Fibroblast of the aortic adventitia (primary cell): Measurements from ENCODE around the gene DENND5A. TPM values are rescaled to one million over a fixed set of nuclear protein-coding genes. Genes with fewer than 3 reads are reported as not detected.

Experiments used
- DNase-seq: peaks from one replicate; pipeline ENCODE4 v3.0.0-alpha.2; 2010; ENCODE audit warnings: low read depth
- H3K4me3 ChIP-seq: 2 replicates; pipeline ENCODE4 v1.5.1; 2011; ENCODE audit warnings: low read depth, mild to moderate bottlenecking, control low read depth, low read length, moderate library complexity
- small RNA-seq: library from RNA; depleted of rRNA; stranded (forward); fragments of <200 nt; gene quantifications from one replicate; pipeline ENCODE3, GENCODE V24; 2012
- total RNA-seq: library from RNA; depleted of rRNA; stranded (reverse); fragments of >200 nt; gene quantifications from 2 replicates; pipeline ENCODE4 v1.2.3, GENCODE V29; 2012; ENCODE audit warnings: low replicate concordance
- TF ChIP-seq, protein P1 (sequence below): IDR thresholded peaks from 2 replicates; pipeline ENCODE4 v1.5.1; 2011; ENCODE audit warnings: mild to moderate bottlenecking, low read length, control low read depth, inconsistent platforms; ENCODE audit not compliant: insufficient read depth

DENND5A gene
- total RNA-seq, 1 donor: 105 TPM

DNA sequence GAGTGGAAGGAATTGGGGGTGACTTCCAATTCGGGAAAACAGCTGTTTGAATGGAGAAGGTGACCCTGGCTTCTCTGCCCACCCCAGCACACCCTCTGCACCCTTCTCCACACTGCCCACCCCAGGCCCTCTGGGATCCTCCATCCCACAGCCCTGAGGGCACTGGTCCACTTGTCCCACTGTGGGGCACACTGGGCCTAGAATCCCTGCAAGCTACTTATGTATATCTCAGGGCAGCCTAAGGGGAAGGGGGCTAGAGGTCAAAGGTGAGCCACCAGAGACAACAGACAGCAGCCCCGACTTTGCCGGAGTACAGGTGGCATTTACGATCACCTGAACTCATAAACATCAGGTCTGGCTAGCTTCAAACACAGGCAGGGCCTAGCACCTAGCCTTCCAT, 173.1 kb downstream of the DENND5A start:
- no peak for DNase-seq
- TF ChIP-seq, protein P1, sequence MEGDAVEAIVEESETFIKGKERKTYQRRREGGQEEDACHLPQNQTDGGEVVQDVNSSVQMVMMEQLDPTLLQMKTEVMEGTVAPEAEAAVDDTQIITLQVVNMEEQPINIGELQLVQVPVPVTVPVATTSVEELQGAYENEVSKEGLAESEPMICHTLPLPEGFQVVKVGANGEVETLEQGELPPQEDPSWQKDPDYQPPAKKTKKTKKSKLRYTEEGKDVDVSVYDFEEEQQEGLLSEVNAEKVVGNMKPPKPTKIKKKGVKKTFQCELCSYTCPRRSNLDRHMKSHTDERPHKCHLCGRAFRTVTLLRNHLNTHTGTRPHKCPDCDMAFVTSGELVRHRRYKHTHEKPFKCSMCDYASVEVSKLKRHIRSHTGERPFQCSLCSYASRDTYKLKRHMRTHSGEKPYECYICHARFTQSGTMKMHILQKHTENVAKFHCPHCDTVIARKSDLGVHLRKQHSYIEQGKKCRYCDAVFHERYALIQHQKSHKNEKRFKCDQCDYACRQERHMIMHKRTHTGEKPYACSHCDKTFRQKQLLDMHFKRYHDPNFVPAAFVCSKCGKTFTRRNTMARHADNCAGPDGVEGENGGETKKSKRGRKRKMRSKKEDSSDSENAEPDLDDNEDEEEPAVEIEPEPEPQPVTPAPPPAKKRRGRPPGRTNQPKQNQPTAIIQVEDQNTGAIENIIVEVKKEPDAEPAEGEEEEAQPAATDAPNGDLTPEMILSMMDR: no peak
- peak overlapping the region; percentile 54 for H3K4me3 ChIP-seq

DNA sequence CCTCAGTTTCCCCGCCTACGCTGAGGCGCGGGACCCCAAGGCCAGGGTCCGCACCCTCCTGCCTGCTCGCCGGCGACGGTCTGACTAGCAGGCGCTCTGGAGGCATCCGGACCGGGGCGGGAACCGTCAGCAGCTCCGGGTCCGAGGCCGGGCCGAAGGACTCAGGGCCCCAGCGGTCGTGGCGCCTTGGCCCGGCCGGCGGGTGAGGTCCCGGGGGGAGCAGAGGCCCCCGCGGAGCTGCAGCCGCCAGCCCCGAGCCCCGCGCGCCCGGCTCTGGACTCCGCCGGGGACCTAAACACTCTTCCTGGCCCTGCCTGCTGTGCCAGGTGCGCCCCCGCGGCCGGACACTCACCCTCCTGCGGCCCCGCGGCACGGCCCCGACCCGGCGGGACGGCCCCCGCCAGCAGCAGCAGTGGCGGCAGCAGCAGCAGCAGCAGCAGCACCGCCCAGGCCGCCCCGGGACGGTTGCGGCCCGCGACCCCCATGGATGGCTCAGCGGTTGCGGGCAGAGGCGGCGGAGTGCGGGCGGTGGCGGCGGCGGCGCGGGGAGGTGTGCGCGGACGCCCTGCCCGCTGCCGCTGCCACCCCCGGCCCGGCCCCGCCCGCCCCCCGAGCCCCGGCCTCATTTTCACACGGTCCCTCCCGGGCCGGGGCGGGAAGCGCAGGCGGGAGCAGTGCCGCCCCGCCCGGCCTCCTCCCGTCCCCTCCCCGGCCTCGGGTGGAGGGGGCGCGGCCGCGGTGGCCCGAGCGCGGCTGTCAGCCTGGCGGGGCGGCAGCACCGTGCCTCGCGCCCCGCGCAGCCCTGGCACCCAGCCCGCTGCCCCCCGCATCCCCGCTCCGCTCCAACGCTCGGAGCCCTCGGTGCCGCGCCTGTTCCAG, 173.9 kb downstream of the DENND5A start, which contains the start of gene SCUBE2:
Gene SCUBE2, minus strand, starts transcription at position 556 of the 879 bp plus-strand sequence. Its CDS starts 71 bp downstream, at position 485.
- DNase-seq: no peak
- TF ChIP-seq, protein P1: no peak
- peak within 1 kb of the TSS; percentile 54 for H3K4me3 ChIP-seq

DNA sequence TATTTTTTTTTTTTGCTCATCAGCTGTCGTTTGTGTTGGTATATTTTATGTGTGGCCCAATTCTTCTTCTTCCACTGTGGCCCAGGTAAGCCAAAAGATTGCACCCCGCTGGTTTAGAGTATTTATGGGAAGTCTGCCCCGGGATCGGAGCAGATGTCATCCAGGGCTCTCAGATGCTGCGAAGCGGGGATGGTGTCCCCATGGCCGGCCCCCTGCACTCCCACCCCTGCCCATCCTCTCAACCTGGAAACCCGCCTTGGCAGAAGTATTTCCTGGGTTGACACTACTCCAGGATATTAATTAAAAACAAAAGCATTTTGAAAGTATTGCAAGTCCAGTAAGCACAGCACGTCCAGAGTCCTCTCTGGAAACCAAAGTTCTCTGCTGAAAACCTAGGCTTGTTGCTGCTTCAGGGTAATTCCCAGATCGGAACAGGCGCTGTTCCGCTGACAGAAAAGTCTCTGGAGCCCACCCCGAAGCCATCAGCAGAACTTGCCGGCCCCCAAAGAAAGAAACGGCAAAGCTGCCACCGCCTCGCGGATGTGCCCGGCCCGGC, 174.6 kb downstream of the DENND5A start:
- TF ChIP-seq, protein P1: no peak
- DNase-seq: no peak

DNA sequence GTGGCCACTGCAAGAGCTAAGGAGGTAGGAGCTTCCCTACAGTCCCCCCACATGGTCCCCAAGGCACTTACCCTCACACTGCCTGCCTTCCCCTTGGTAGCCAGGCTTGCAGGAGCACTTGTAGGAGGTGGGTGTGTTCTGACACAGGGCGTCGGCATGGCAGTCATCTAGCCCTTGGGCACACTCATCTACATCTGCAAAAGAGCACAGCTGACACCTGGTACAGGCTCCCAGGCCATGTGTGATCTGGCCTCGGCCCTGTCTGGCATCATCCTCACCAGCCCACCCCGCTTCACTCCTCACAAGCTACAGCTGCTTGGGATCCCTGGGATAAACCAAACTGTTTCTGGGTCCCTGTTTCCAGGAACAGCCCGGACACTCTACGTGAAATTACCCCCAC, 175.5 kb downstream of the DENND5A start:
- no peak for DNase-seq
- H3K4me3 ChIP-seq: no peak overlapping the region
- TF ChIP-seq, protein P1: no peak

More for the DNA sequence above, 174.6 kb downstream of the DENND5A start:
- peak overlapping the region; percentile 54 for H3K4me3 ChIP-seq

DNA sequence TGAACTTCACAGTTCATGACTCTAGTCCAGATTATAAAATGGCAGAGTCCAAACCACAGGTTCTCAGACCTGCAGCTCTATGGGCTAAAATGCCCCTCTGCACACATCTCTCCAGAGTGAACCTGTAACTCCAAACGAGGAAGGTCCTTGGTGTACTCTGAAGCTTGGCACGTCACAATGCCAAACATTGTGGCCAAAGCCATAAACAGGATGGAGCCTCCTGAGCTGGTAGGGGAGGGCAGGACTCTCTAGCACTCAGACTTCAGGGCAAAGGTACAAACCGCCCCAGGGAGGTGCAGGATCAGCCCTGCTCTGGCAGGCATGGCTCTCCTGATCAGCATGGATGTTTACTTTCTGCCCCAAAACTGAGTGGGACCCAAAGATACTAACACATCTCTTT, 176.1 kb downstream of the DENND5A start:
- DNase-seq: no peak
- TF ChIP-seq, protein P1: no peak
- no peak overlapping the region for H3K4me3 ChIP-seq

Small RNA genes lying within 50 kb of the gene (small RNA-seq; reads per million reads assigned to genes)
- gene MIR5691 (not detected), gene RF00017 (not detected)

Other genes starting within 250 kb of the DENND5A start
- gene SCUBE2, start 173.8 kb downstream of the DENND5A start, total RNA-seq: 0.54 and 1.1 TPM in 2 replicates
- gene TMEM41B, start 49.2 kb upstream of the DENND5A start, total RNA-seq: 26.8 and 37.8 TPM in 2 replicates
- 115 and 181 TPM in 2 replicates for gene IPO7, start 119.3 kb upstream of the DENND5A start, total RNA-seq
- gene ZNF143, start 195.7 kb upstream of the DENND5A start, total RNA-seq: 15.1 and 24.9 TPM in 2 replicates